ENCODE data around the gene GPATCH4. TPM values are rescaled to one million over a fixed set of nuclear protein-coding genes. Genes with fewer than 3 reads are reported as not detected.
A peak's percentile ranks its signal among the peaks of the same experiment; 100 is the strongest.

Gene GPATCH4
- total RNA-seq, 1 experiment from 2014 or later, result 71.7 TPM

- no peak overlapping the region for H3K4ac ChIP-seq (ENCODE audit: low read depth, low read length)
- no peaks in the 10 kb centered on the region; the same call in 1 of the 2 replicates for H3K4me1 ChIP-seq (ENCODE audit: insufficient read depth, low read length)
- H2AFZ ChIP-seq (ENCODE audit: low read length), result no peak overlapping the region
- WGBS (ENCODE audit: extremely low coverage, insufficient read length, low lambda C conversion rate), result no CpG with 5 or more reads among the region's 9 CpGs
- no peaks in the 10 kb centered on the region for H3K23me2 ChIP-seq (ENCODE audit: insufficient read length, low read depth, low read length, poor library complexity, severe bottlenecking)
- H3K79me2 ChIP-seq (ENCODE audit: insufficient read depth, low read length), result no peaks in the 10 kb centered on the region
- no peak overlapping the region for H3K9ac ChIP-seq (ENCODE audit: extremely low read depth, insufficient read length, low read length)
- H2BK20ac ChIP-seq (ENCODE audit: low read depth, low read length, poor library complexity, severe bottlenecking), result no peak overlapping the region
- no peak overlapping the region for H3K56ac ChIP-seq (ENCODE audit: insufficient read length, low read depth, low read length)
- no peak overlapping the region for H2BK15ac ChIP-seq (ENCODE audit: low read depth, low read length)
- no peak overlapping the region for H2BK12ac ChIP-seq (ENCODE audit: insufficient read length, low read depth, low read length)
- no peak overlapping the region for H4K5ac ChIP-seq (ENCODE audit: insufficient read length, low read depth, low read length)
- peaks cover 19% of the 10 kb centered on the region in 2 experiments for H3K4me1 Mint-ChIP-seq
- H3K9me3 Mint-ChIP-seq, result no peaks in the 10 kb centered on the region
- peak overlapping the region in 1 of 3 experiments; percentile 16; a peak in 2 of 7 replicates for H3K27ac Mint-ChIP-seq
- H3K27me3 ChIP-seq (ENCODE audit: insufficient read depth, low read length), result no peaks in the 10 kb centered on the region; the same call in 1 of the 2 replicates
- H4K8ac ChIP-seq (replicated peaks; ENCODE audit: insufficient read length, low read depth, low read length), result no peak overlapping the region
- H4K91ac ChIP-seq (ENCODE audit: insufficient read length, low read depth, low read length), result no peak overlapping the region
- no peaks in the 10 kb centered on the region for H3K36me3 Mint-ChIP-seq (ENCODE audit: insufficient read depth in 1 of 3, low read depth in 3 of 3)
- DNase-seq, result peak; percentile 38
- H3K79me1 ChIP-seq (ENCODE audit: insufficient read depth, low read depth, low read length, poor library complexity, severe bottlenecking), result no peaks in the 10 kb centered on the region
- TF ChIP-seq CTCF (conservative IDR thresholded peaks at IDR 0.05), result no peak
- H3K14ac ChIP-seq (ENCODE audit: insufficient read depth, low read length), result no peak overlapping the region; the same call in 1 of the 2 replicates
- no peak overlapping the region for H2BK5ac ChIP-seq (ENCODE audit: insufficient read length, low read length)
- no peak overlapping the region for H2BK120ac ChIP-seq (ENCODE audit: low read depth, low read length, poor library complexity, severe bottlenecking)
- no peaks in the 10 kb centered on the region for H4K20me1 ChIP-seq (ENCODE audit: control insufficient read depth, insufficient read depth, insufficient read length)
- no peak overlapping the region for H3K4me3 Mint-ChIP-seq
- H3K9me3 ChIP-seq (ENCODE audit: control insufficient read depth, low read depth, low read length), result no peaks in the 10 kb centered on the region
- H3K27ac ChIP-seq (ENCODE audit: insufficient read length, low read depth, low read length), result no peak overlapping the region
- H3K4me2 ChIP-seq (ENCODE audit: insufficient read depth, insufficient read length, low read length), result no peak overlapping the region
- no peak overlapping the region for H3K18ac ChIP-seq (ENCODE audit: insufficient read length, low read depth, low read length)
- no peak overlapping the region for H3T11ph ChIP-seq (ENCODE audit: low read length)
- H2AK5ac ChIP-seq (ENCODE audit: insufficient read length, low read length), result no peak overlapping the region
- H3K23ac ChIP-seq (ENCODE audit: insufficient read length, low read depth, low read length), result no peak overlapping the region
- 0 out of 2 replicates have a peak, but pooled peaks cover 2% of the 10 kb centered on the region for H3K27me3 Mint-ChIP-seq (ENCODE audit: low read depth)
Measured at GRCh38 chr1:156582388-156583017, 18.8 kb downstream of the GPATCH4 start.
